HepG2 (cell line): ENCODE results near the gene OR8B8. TPM values are rescaled to one million over a fixed set of nuclear protein-coding genes. Genes with fewer than 3 reads are reported as not detected.
"Not testable (repeated sequence)": the region's sequence is repeated elsewhere in the genome, so short reads cannot be mapped to it uniquely, and the experiment has no call there.

ENCODE experiments used
- ATAC-seq: fragments of 200-7000 bp; cut with Tn5 transposase; 3 replicates; pipeline ENCODE4 v1.9.1; 2020; ENCODE audit warnings: mild to moderate bottlenecking, moderate library complexity
- BruUV-seq: library from RNA; stranded (reverse); fragments of 400-500 nt; replicated peaks from 2 replicates; lab custom pipeline; 2021; lab: Mats Ljungman, UMichigan
- CTCF ChIA-PET: fragments of 300-600 bp; formaldehyde crosslinking; extraction: SDS; loops from one replicate; lab custom pipeline; 2021; ENCODE audit warnings: low total read pairs, inconsistent platforms, low intra/inter-chr PET ratio; lab: Yijun Ruan, JAX
- POLR2A ChIA-PET: fragments of 350-600 bp; sonication (Branson Sonifier 250); formaldehyde crosslinking; loops from one replicate; lab custom pipeline; 2020; ENCODE audit warnings: antibody characterized with exemption, inconsistent platforms; lab: Yijun Ruan, JAX
- DNase-seq: peaks from one replicate; pipeline ENCODE4 v3.0.0-alpha.2; 2015; ENCODE audit warnings: low spot score
- FAIRE-seq: peaks from 3 replicates; lab custom pipeline; 2011; peaks lifted over from hg19 to GRCh38; lab: Jason Lieb, UNC
- H2AFZ ChIP-seq: one replicate; pipeline ENCODE4 v1.6.1; 2011; ENCODE audit warnings: low read length, inconsistent platforms
- H3K27ac ChIP-seq: fragments of 300-600 bp; 3 replicates; pipeline ENCODE4 v1.8.0; 2011; ENCODE audit warnings: mixed run types, mild to moderate bottlenecking, mixed read lengths, low read length, inconsistent platforms; ENCODE audit not compliant: insufficient read depth; ENCODE audit errors: extremely low read length
- H3K27me3 ChIP-seq, 2 experiments: fragments of 200-600 bp in 1 of 2; 2 replicates in 1 of 2; 3 replicates in 1 of 2; pipeline versions ENCODE4 v1.6.0 to v1.8.0; 2011; ENCODE audit warnings: low read length in 2 of 2, mild to moderate bottlenecking in 2 of 2, moderate library complexity in 2 of 2, inconsistent platforms in 1 of 2; ENCODE audit not compliant: insufficient read depth in 2 of 2, control insufficient read depth in 1 of 2
- H3K36me3 ChIP-seq, 2 experiments: fragments of 200-600 bp in 1 of 2; replicated peaks in 1 of 2; 2 replicates in 1 of 2; 3 replicates in 1 of 2; pipeline versions ENCODE4 v1.5.1 to v1.8.0; 2011; ENCODE audit warnings: low read length in 2 of 2, inconsistent platforms in 1 of 2; ENCODE audit not compliant: insufficient read depth in 2 of 2, control insufficient read depth in 1 of 2
- H3K4me1 ChIP-seq: 2 replicates; pipeline ENCODE4 v1.5.1; 2012; ENCODE audit warnings: low read length, inconsistent platforms; ENCODE audit not compliant: insufficient read depth
- H3K4me2 ChIP-seq: 2 replicates; pipeline ENCODE4 v1.6.0; 2011; ENCODE audit warnings: low read depth, low read length, inconsistent platforms
- H3K4me3 ChIP-seq, 3 experiments: fragments of 200-600 bp in 1 of 3; sonication (generic), shearing (Covaris generic) in 1 of 3; replicated peaks in 1 of 3; 2 replicates each; pipeline ENCODE4 v1.5.1; 2011 to 2016; ENCODE audit warnings: low read length in 3 of 3, inconsistent platforms in 2 of 3, low read depth in 2 of 3, mild to moderate bottlenecking in 2 of 3, control low read depth in 1 of 3, mixed read lengths in 1 of 3; ENCODE audit not compliant: insufficient read depth in 1 of 3
- H3K79me2 ChIP-seq: one replicate; pipeline ENCODE4 v1.6.1; 2011; ENCODE audit warnings: low read length, inconsistent platforms; ENCODE audit not compliant: insufficient read depth
- H3K9ac ChIP-seq: 2 replicates; pipeline ENCODE4 v1.6.0; 2011; ENCODE audit warnings: mild to moderate bottlenecking, low read depth, low read length, inconsistent platforms; ENCODE audit not compliant: insufficient read depth
- H3K9me3 ChIP-seq: 2 replicates; pipeline ENCODE4 v1.5.1; 2012; ENCODE audit warnings: mild to moderate bottlenecking, low read length
- H4K20me1 ChIP-seq: 2 replicates; pipeline ENCODE4 v1.6.0; 2011; ENCODE audit warnings: inconsistent platforms, mild to moderate bottlenecking, low read length, moderate library complexity; ENCODE audit not compliant: insufficient read depth
- BRCA1 ChIP-seq: sonication (generic); formaldehyde crosslinking; IDR thresholded peaks from 2 replicates; pipeline ENCODE4 v1.4.0; 2020; ENCODE audit warnings: missing genetic modification reagents
- NFYB ChIP-seq: sonication (generic); formaldehyde crosslinking; IDR thresholded peaks from 2 replicates; pipeline ENCODE4 v1.4.0; 2020; ENCODE audit warnings: missing genetic modification reagents
- PTBP1 ChIP-seq: fragments of 200-400 bp; formaldehyde crosslinking; IDR thresholded peaks from 2 replicates; pipeline ENCODE4 v1.6.1; 2018; ENCODE audit warnings: low read length, low read depth; ENCODE audit not compliant: poor library complexity, severe bottlenecking
- ZNF160 ChIP-seq: sonication (generic); formaldehyde crosslinking; IDR thresholded peaks from 2 replicates; pipeline ENCODE4 v1.8.0; 2022; ENCODE audit warnings: mild to moderate bottlenecking, inconsistent platforms, missing genetic modification reagents
- WGBS: methylation state at CpG from one replicate; pipeline ENCODE4 v1.1.6; 2017; ENCODE audit warnings: low lambda C conversion rate; 5-methylcytosine and 5-hydroxymethylcytosine counted together
- in situ Hi-C: cut with HindIII; loops from 2 replicates; pipeline ENCODE4 v1.10.0; 2017; ENCODE audit warnings: low pct_unique_long_range_greater_than_20kb; ENCODE audit not compliant: extremely low pct_ligation_motif_present
- intact Hi-C: fragments of 100-400 bp; cut with micrococcal nuclease; formaldehyde crosslinking; loops from one replicate; pipeline ENCODE4 v1.10.0; 2022; ENCODE audit not compliant: unreplicated experiment
- polyA plus RNA-seq, 8 experiments: library from polyadenylated mRNA; depleted of rRNA in 3 of 8; stranded (reverse) in 7 of 8; unstranded in 1 of 8; fragments of >200 nt; fragmentation: Illumina TruSeq in 4 of 8; extraction: Trizol in 4 of 8; gene quantifications; 2 replicates each; pipeline versions ENCODE4 v1.2.1 to v1.2.3, GENCODE V29; 2011 to 2016; ENCODE audit warnings: low read depth in 4 of 8, missing spikeins in 1 of 8, mixed read lengths in 1 of 8; ENCODE audit not compliant: insufficient read depth in 1 of 8
- total RNA-seq, 5 experiments: library from RNA; depleted of rRNA; stranded (reverse); fragments of >200 nt; fragmentation: Illumina TruSeq; extraction: Trizol; gene quantifications; 2 replicates each; pipeline ENCODE4 v1.2.3, GENCODE V29; 2016; ENCODE audit warnings: low read depth in 1 of 5
- TF ChIP-seq, protein P1 (sequence below): fragments of 450-650 bp; IDR thresholded peaks from 2 replicates; pipeline ENCODE4 v1.6.1; 2016

The OR8B8 gene
- total and polyA plus RNA-seq, 2 of the 13 experiments (the other 11 are each of a cell fraction or from before 2014, with no cell fraction given), result not detected

DNA sequence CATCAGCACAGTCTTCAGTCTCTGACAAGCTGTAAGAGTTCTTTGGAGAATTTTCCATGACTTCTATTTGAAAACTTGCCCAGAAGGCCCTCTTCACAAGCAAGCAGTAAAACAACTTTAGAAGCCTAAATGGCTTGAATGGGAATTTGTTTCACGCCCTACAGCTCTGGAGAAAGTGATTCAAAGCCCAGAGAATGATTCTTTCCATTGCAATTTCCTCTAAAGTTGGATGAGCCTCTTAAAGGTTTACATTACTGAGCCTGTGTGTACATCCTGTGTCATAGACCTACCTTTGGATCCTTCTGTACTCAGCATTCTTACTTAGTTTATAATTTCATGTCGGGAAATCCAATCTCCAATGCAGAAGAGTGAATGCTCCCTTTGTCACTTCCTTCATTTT lies 39.9 kb downstream of the OR8B8 start (continued):
- TF ChIP-seq PTBP1 (no peak), BRCA1 (CRISPR knock-in tag) (no peak), ZNF160 (no peak), NFYB (CRISPR knock-in tag) (no peak)
- TF ChIP-seq, protein P1, sequence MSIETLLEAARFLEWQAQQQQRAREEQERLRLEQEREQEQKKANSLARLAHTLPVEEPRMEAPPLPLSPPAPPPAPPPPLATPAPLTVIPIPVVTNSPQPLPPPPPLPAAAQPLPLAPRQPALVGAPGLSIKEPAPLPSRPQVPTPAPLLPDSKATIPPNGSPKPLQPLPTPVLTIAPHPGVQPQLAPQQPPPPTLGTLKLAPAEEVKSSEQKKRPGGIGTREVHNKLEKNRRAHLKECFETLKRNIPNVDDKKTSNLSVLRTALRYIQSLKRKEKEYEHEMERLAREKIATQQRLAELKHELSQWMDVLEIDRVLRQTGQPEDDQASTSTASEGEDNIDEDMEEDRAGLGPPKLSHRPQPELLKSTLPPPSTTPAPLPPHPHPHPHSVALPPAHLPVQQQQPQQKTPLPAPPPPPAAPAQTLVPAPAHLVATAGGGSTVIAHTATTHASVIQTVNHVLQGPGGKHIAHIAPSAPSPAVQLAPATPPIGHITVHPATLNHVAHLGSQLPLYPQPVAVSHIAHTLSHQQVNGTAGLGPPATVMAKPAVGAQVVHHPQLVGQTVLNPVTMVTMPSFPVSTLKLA, result no peak

DNA sequence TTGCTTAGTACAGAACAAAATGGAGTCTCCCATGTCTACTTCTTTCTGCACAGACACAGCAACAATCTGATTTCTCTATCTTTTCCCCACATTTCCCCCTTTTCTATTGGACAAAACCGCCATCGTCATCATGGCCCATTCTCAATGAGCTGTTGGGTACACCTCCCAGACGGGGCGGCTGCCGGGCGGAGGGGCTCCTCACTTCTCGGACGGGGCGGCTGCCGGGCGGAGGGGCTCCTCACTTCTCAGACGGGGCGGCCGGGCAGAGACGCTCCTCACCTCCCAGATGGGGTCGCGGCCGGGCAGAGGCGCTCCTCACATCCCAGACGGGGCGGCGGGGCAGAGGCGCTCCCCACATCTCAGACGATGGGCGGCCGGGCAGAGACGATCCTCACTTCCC lies 42.3 kb downstream of the OR8B8 start:
- in situ Hi-C loops, result loop anchor here (10.0 kb wide), 1 partner anchor 462 kb away; the partner anchor contains the start of gene ROBO3
- H3K9ac ChIP-seq, H4K20me1 ChIP-seq, POLR2A ChIA-PET, H3K9me3 ChIP-seq, H3K36me3 ChIP-seq, ATAC-seq, DNase-seq, BruUV-seq, H3K79me2 ChIP-seq, H3K27me3 ChIP-seq, FAIRE-seq, H3K4me2 ChIP-seq, CTCF ChIA-PET, intact Hi-C loops, H2AFZ ChIP-seq, H3K27ac ChIP-seq, H3K4me3 ChIP-seq, H3K4me1 ChIP-seq: not testable (repeated sequence)
- 89% methylated on average over 12 of the region's 27 CpGs for WGBS
